WI38 (cell line): ENCODE measurements around the gene AK5.
"Not testable (repeated sequence)": the region's sequence is repeated elsewhere in the genome, so short reads cannot be mapped to it uniquely, and the experiment has no call there.

Source experiments
- H3K4me3 ChIP-seq: 2 replicates; pipeline ENCODE4 v1.5.1; 2011; ENCODE audit warnings: low read depth, mild to moderate bottlenecking, control low read depth, low read length
- TF ChIP-seq, protein P1 (sequence below): IDR thresholded peaks from 2 replicates; pipeline ENCODE4 v1.5.1; 2012; ENCODE audit warnings: low read depth, mild to moderate bottlenecking, control low read depth, low read length

AK5 gene

DNA sequence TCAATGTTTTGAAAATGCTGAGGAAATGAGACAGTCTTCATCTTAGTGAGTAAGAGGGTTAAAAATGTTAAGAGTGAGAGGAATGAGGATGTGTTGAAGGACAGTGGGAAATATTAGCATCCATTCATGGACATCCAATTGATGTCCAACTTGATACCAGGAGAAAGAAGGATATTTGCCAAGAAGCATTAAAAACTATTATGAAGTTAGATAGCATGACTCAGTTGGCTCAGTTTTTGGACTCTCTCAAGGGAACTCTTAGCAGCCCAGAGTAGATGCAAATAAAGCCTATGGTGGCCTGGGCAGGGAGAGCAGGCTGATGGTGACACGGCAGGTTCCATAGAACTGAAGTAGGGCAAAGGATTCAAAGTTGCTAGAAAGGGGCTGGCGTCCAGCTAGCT, 229.6 kb downstream of the AK5 start:
- TF ChIP-seq, protein P1, sequence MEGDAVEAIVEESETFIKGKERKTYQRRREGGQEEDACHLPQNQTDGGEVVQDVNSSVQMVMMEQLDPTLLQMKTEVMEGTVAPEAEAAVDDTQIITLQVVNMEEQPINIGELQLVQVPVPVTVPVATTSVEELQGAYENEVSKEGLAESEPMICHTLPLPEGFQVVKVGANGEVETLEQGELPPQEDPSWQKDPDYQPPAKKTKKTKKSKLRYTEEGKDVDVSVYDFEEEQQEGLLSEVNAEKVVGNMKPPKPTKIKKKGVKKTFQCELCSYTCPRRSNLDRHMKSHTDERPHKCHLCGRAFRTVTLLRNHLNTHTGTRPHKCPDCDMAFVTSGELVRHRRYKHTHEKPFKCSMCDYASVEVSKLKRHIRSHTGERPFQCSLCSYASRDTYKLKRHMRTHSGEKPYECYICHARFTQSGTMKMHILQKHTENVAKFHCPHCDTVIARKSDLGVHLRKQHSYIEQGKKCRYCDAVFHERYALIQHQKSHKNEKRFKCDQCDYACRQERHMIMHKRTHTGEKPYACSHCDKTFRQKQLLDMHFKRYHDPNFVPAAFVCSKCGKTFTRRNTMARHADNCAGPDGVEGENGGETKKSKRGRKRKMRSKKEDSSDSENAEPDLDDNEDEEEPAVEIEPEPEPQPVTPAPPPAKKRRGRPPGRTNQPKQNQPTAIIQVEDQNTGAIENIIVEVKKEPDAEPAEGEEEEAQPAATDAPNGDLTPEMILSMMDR, result no peak
- H3K4me3 ChIP-seq, result no peak overlapping the region

DNA sequence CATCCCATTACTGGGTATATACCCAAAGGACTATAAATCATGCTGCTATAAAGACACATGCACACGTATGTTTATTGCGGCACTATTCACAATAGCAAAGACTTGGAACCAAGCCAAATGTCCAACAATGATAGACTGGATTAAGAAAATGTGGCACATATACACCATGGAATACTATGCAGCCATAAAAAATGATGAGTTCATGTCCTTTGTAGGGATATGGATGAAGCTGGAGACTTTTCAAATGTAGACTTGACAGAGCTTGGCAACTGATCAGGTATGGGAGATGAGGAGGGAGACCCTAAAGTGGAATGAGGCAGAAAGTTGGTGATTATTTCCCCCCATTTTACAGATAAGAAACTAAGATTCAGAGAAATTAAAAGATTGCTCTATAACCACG, 230.8 kb downstream of the AK5 start:
- not testable (repeated sequence) for H3K4me3 ChIP-seq

DNA sequence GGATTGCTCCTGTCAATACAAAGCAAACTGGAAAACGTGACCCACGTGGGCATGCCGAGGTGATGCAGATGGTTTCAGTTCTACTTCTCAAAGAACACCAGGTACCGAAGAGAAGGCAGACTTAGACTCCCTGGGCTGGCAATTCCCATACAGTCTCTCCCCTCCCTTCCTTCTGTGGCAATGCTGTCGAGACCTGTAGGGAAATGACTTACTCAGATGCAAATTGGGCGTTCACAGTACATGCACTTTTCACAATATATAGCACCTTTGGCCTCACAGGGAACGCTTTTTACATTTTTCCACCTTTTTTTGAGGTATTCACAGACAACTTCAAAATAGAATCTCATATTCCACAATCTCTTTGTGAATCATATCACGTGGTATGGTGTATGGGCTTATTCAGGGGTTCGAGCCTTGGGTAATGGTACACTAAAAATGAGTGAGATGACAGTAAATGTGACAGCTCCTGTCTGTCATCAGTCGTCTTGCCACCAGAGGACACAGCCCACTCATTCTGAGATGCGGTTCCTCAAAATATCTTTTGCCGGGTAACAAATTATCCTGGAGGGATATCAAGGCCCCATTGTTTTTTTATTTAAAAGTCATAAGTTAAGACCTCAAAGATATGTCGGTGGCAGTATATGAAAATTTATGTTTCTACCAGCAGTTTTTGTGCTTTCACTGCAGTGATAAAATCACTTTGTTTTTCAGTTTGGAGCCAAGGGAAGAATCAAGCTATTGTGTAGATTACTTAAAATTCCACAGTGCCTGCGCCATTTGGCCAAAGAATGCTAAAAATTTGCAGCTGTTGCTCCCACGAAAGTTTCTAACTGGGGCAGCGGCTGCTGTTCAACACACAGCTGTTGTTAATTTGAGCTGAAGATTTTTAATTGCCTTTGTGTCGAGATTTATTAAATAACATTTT, 232.3 kb downstream of the AK5 start:
- H3K4me3 ChIP-seq, result no peak overlapping the region; the same call in 1 of the 2 replicates
- TF ChIP-seq, protein P1, result no peak

DNA sequence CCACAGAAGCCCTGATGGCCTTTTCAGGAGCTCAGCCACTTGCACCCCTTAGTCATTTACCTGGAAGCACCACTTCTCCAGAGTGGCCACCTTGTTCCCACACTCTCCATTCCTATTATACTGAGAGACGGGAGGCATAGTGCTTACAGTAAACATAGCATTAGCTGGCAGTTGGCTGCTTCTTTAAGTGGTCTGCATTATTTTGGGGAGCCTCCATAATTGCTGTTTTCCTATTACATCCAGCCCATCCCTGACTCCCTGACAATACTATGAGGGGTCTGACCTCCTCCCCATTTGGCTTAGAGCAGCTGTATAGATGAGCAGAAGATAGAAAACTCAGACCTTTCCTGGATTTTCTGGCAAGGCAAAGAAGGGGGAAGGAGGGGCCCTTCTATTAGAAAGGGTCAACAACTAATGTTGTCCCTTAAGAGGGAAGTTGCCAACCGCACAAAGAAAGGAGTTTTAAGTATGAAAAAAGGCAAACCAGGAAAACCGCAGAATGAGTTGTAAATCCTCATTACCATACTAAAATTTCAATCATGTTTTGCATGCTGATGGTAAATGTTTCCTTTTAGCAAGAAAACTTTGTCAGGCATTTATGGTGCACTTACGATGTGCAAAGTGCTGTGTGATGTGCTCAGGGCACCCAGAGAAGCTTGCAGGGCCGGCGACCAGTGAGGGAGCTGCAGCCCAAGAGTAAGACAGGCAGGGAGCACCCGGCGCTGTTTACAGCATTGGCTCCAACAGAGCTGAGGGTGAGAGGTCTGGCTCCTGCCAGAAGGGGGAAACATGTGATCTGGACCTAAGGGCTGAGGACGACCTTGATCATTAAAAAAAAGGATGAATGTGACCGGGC, 233.3 kb downstream of the AK5 start:
- TF ChIP-seq, protein P1, result peak; percentile 31; the same call in 1 of the 2 replicates
- peak overlapping the region; percentile 17; the same call in 1 of the 2 replicates for H3K4me3 ChIP-seq

DNA sequence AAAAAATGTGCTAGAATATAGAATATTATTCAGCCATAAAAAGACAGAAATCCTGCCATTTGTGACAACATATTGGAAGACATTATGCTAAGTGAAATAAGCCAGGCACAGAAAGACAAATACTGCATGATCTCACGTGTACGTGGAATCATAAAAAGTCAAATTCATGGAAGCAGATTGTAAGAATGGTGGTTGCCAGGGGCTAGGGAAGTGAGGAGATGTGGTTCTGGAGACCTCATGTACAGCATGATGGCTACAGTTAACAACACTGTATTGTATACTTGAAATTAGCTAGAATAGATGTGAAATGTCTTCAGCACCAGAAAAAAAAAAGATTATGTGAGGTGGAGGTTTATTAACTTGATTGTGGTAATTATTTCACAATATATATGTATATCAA, 234.3 kb downstream of the AK5 start:
- TF ChIP-seq, protein P1, result no peak
- H3K4me3 ChIP-seq, result no peak overlapping the region

DNA sequence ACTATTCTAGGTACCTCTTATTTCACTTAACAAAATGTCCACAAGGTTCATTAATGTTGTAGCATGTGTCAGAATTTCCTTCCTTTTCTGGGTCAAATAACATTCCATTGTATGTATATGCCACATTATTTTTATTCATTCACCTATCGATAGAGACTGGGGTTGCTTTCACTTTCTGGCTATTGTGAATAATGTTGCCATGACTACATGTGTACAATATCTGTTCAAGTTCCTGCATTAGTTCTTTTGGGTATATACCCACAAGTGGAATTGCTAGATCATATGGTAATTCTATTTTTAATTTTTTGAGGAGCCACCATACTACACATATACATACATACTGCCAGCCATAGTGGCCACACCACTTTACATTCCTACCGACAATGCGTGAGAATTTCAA, 242.2 kb downstream of the AK5 start:
- no peak overlapping the region for H3K4me3 ChIP-seq
- TF ChIP-seq, protein P1, result no peak

DNA sequence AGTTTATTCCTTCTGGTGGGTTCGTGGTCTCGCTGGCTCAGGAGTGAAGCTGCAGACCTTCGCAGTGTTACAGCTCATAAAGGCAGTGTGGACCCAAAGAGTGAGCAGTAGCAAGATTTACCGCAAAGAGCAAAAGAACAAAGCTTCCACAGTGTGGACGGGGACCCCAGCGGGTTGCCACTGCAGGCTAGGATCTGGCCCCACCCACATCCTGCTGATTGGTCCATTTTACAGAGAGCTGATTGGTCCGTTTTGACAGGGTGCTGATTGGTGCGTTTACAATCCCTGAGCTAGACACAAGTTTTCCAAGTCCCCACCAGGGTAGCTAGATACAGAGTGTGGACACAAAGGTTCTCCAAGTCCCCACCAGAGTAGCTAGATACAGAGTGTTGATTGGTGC, 249.3 kb downstream of the AK5 start:
- H3K4me3 ChIP-seq, result not testable (repeated sequence)

DNA sequence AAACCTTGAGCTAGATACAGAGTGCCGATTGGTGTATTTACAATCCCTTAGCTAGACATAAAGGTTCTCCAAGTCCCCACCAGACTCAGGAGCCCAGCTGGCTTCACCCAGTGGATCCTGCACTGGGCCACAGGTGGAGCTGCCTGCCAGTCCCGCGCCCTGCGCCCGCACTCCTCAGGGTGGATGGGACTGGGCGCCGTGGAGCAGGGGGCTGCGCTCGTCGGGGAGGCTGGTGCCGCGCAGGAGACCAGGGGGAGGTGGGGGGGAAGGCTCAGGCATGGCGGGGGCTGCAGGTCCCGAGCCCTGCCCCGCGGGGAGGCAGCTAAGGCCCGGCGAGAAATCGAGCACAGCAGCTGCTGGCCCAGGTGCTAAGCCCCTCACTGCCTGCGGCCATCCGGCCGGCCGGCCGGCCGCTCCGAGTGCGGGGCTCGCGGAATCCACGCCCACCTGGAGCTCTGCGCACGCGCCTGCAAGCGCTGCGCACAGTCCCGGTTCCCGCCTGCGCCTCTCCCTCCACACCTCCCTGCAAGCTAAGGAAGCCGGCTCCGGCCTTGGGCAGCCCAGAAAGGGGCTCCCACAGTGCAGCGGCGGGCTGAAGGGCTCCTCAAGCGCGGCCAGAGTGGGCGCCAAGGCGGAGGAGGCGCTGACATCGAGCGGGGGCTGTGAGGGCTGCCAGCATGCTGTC, 249.9 kb downstream of the AK5 start:
- H3K4me3 ChIP-seq, result not testable (repeated sequence)
